Measurements from ENCODE around the gene FGF13. TPM values are rescaled to one million over a fixed set of nuclear protein-coding genes. Genes with fewer than 3 reads are reported as not detected.

Gene FGF13
- total and polyA plus RNA-seq, 7 experiments from 2014 or later = not detected

Small RNA genes lying within 50 kb of the gene (microRNA-seq; reads per million reads assigned to microRNA genes)
- not detected for gene MIR504 (ENCODE audit: borderline microRNAs expressed)

Measured in naive thymus-derived CD4-positive, alpha-beta T cell (primary cell).